Adrenal gland (tissue), 5 donors: ENCODE measurements around the gene LRBA.

Source experiments
- CTCF ChIP-seq, 6 experiments: fragments of 450-650 bp in 4 of 6; fragments of 200-600 bp in 2 of 6; sonication (generic) in 1 of 6; IDR thresholded peaks; 1 replicate in 5 of 6; 2 replicates in 1 of 6; pipeline versions ENCODE4 v1.5.1 to v1.8.0; 2016 to 2021; ENCODE audit warnings: antibody characterized with exemption in 6 of 6, mild to moderate bottlenecking in 2 of 6, moderate library complexity in 1 of 6
- POLR2A ChIP-seq, 2 donors: fragments of 450-650 bp; IDR thresholded peaks; one replicate each; pipeline ENCODE4 v1.6.1; 2017; ENCODE audit warnings: antibody characterized with exemption in 2 of 2, mild to moderate bottlenecking in 2 of 2, moderate library complexity in 1 of 2
- donor health status: DM: no; HTN: no; CAD: no.

GRCh38 chr4:150345207-150345744, 669.8 kb downstream of the LRBA start:
- TF ChIP-seq CTCF (IDR thresholded peaks at IDR 0.05): no peak
- TF ChIP-seq POLR2A (IDR thresholded peaks at IDR 0.05): no peak
